Endothelial cell (in vitro differentiated cells): ENCODE data around the gene GHDC. TPM values are rescaled to one million over a fixed set of nuclear protein-coding genes. Genes with fewer than 3 reads are reported as not detected.
"Not testable (repeated sequence)": the region's sequence is repeated elsewhere in the genome, so short reads cannot be mapped to it uniquely, and the experiment has no call there.

Experiments
- DNase-seq: peaks from one replicate; pipeline ENCODE4 v3.0.0; 2021; ENCODE audit warnings: low spot score
- H3K27ac Mint-ChIP-seq: one replicate; pipeline ENCODE4 v1.8.0; 2021; ENCODE audit warnings: mixed read lengths, inconsistent platforms; ENCODE audit not compliant: unreplicated experiment
- H3K27me3 Mint-ChIP-seq: one replicate; pipeline ENCODE4 v1.8.0; 2021; ENCODE audit warnings: mild to moderate bottlenecking, moderate library complexity, mixed read lengths, inconsistent platforms; ENCODE audit not compliant: unreplicated experiment
- H3K36me3 Mint-ChIP-seq: one replicate; pipeline ENCODE4 v1.8.0; 2021; ENCODE audit warnings: mild to moderate bottlenecking, low read depth, mixed read lengths, inconsistent platforms; ENCODE audit not compliant: unreplicated experiment
- H3K4me1 Mint-ChIP-seq: one replicate; pipeline ENCODE4 v1.8.0; 2021; ENCODE audit warnings: mild to moderate bottlenecking, mixed read lengths, inconsistent platforms; ENCODE audit not compliant: unreplicated experiment
- H3K4me3 Mint-ChIP-seq: one replicate; pipeline ENCODE4 v1.8.0; 2021; ENCODE audit warnings: mild to moderate bottlenecking, mixed read lengths, inconsistent platforms; ENCODE audit not compliant: unreplicated experiment
- H3K9me3 Mint-ChIP-seq: one replicate; pipeline ENCODE4 v1.8.0; 2021; ENCODE audit warnings: mixed read lengths, inconsistent platforms; ENCODE audit not compliant: unreplicated experiment
- total RNA-seq: library from RNA; stranded (reverse); fragmentation: NEBNext Ultra II Directional; extraction: Animal tissue kit (Norgen Biotek cat#: 25700); gene quantifications from one replicate; pipeline ENCODE4 v1.2.1, GENCODE V29; 2021; ENCODE audit not compliant: unreplicated experiment
- TF ChIP-seq, protein P1 (sequence below): fragments of 200-600 bp; sonication (generic); IDR thresholded peaks from one replicate; pipeline ENCODE4 v1.5.0; 2021; ENCODE audit warnings: antibody characterized with exemption; ENCODE audit not compliant: unreplicated experiment

GHDC gene
- total RNA-seq, 1 donor from 2014 or later, result 7.2 TPM

DNA sequence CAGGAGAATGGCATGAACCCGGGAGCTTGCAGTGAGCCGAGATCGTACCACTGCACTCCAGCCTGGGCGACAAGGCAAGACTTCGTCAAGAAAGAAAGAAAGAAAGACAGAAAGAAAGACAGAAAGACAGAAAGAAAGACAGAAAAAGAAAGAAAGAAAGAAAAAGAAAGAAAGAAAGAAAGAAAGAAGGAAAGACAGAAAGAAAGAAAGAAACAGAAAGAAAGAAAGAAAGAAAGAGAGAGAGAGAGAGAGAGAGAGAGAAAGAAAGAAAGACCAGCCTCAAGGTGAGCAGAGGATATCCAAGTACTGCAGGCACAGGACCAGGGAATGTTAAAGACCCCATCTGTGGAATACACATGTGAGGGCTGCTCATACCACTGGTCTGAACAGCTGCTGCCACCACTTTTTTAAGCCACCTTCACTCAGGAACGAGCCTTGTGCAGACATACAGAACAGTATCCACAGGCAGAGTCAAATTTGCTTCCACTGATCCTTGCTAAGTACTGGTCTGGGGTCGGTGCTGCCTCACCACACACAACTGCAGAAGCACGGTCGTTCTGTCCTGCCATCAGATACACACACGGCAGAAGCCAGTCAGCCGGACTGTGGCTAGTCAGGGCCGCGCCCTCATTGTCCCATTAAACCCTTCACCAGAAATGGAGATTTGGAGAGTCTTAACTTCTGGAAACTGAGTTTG, 47.2 kb downstream of the GHDC start:
- DNase-seq, result no peak
- peak overlapping the region; percentile 31 for H3K27ac Mint-ChIP-seq

DNA sequence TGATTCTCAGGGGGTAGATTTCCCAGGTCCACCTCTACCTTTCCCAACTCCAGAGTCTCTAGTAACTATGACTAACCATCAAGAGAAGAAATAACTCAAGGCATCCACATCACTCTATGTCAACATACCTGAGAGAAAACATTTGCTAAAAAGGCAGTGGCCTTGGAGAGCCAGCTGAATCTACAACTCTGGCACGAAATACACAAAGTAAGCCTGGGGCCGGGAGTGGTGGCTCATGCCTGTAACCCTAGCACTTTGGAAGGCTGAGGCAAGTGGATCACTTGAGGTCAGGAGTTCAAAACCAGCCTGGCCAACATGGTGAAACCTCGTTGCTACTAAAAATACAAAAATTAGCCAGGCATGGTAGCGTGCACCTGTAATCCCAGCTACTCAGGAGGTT, 51.2 kb downstream of the GHDC start:
- H3K9me3 Mint-ChIP-seq, H3K27me3 Mint-ChIP-seq, DNase-seq: not testable (repeated sequence)
- Mint-ChIP-seq H3K4me1 (peaks cover 19% of the 10 kb centered on the region), H3K4me3 (peak overlapping the region; percentile 38), H3K27ac (peak overlapping the region; percentile 5), H3K36me3 (peaks cover 17% of the 10 kb centered on the region)

More for the DNA sequence above, 47.2 kb downstream of the GHDC start:
- no peak overlapping the region for H3K4me3 Mint-ChIP-seq
- peaks cover 6% of the 10 kb centered on the region for H3K27me3 Mint-ChIP-seq
- H3K36me3 Mint-ChIP-seq, result peaks cover 24% of the 10 kb centered on the region
- TF ChIP-seq, protein P1, sequence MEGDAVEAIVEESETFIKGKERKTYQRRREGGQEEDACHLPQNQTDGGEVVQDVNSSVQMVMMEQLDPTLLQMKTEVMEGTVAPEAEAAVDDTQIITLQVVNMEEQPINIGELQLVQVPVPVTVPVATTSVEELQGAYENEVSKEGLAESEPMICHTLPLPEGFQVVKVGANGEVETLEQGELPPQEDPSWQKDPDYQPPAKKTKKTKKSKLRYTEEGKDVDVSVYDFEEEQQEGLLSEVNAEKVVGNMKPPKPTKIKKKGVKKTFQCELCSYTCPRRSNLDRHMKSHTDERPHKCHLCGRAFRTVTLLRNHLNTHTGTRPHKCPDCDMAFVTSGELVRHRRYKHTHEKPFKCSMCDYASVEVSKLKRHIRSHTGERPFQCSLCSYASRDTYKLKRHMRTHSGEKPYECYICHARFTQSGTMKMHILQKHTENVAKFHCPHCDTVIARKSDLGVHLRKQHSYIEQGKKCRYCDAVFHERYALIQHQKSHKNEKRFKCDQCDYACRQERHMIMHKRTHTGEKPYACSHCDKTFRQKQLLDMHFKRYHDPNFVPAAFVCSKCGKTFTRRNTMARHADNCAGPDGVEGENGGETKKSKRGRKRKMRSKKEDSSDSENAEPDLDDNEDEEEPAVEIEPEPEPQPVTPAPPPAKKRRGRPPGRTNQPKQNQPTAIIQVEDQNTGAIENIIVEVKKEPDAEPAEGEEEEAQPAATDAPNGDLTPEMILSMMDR, result no peak
- peaks cover 16% of the 10 kb centered on the region for H3K4me1 Mint-ChIP-seq
- no peaks in the 10 kb centered on the region for H3K9me3 Mint-ChIP-seq

DNA sequence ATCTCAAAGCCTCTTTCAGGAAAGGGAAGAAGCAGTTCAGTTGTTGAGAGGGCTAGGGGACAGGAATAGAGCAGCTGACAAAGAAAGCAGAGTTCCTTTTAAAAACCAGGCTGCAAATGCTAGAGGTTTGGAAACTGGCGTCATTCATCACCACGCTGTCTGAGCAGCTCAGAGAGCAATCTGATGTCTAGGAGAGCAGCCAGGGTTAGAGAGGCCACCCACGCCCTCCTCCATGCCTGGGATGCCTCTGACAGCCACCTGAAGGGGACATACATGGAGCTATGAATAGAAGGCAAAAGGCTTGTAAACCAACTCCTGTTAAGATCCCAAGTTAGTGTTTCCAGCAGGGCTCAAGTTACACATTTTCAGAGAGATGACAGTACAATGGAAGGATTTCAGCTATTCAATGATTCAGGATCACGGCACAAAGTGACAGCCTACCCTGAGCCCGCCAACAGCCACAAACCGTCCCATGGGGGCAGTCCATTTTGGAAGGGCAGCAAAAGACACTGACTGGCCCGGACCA, 51.9 kb downstream of the GHDC start:
- H3K36me3 Mint-ChIP-seq, result peaks cover 13% of the 10 kb centered on the region
- no peaks in the 10 kb centered on the region for H3K9me3 Mint-ChIP-seq
- H3K4me1 Mint-ChIP-seq, result peaks cover 22% of the 10 kb centered on the region
- H3K27ac Mint-ChIP-seq, result peak overlapping the region; percentile 21
- peaks cover 4% of the 10 kb centered on the region for H3K27me3 Mint-ChIP-seq
- DNase-seq, result no peak
- TF ChIP-seq, protein P1, result no peak
- peak overlapping the region; percentile 47 for H3K4me3 Mint-ChIP-seq

DNA sequence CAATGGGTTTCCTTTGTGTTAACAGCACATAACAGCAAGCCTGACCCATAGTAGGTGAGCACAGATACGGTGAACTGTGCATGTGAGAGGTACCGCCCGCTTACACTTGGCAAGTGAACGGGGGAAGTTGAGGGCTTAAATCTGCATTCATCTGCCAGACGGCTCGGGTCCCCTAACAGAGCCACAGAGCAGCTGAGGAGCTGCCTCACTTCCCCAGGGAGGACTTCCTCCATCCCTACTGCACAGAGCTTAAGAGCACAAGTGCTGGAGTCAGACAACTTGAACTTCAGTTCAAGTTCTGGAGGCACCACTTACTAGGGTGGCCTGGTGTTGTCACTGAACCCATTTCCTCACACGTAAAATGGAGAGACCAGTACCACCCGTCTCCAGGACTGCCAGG, 52.9 kb downstream of the GHDC start:
- H3K4me1 Mint-ChIP-seq, result peaks cover 26% of the 10 kb centered on the region
- TF ChIP-seq, protein P1, result no peak
- DNase-seq, result no peak
- no peaks in the 10 kb centered on the region for H3K27me3 Mint-ChIP-seq
- H3K4me3 Mint-ChIP-seq, result no peak overlapping the region
- peaks cover 12% of the 10 kb centered on the region for H3K36me3 Mint-ChIP-seq
- no peaks in the 10 kb centered on the region for H3K9me3 Mint-ChIP-seq
- no peak overlapping the region for H3K27ac Mint-ChIP-seq

DNA sequence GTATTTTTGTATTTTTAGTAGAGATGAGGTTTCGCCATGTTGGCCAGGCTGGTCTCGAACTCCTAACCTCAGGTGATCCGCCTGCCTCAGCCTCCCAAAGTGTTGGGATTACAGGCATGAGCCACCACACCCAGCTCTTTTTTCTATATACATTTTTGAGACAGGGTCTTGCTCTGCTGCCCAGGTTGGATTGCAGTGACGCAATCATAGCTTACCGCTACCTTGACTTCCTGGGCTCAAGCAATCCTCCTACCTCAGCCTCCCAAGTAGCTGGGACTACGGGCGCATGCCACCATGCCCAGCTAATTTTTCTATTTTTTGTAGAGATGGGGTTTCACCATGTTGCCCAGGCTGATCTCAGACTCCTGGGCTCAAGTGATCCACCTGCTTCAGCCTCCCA, 53.6 kb downstream of the GHDC start:
- H3K27ac Mint-ChIP-seq, H3K27me3 Mint-ChIP-seq, H3K9me3 Mint-ChIP-seq, DNase-seq, H3K4me3 Mint-ChIP-seq: not testable (repeated sequence)
- Mint-ChIP-seq H3K4me1 (peaks cover 33% of the 10 kb centered on the region), H3K36me3 (peaks cover 14% of the 10 kb centered on the region)

Other genes starting within 250 kb of the GHDC start
- gene CNP, start 227.7 kb downstream of the GHDC start, total RNA-seq, result 82.1 TPM
- 92.8 TPM for gene DNAJC7, start 177.1 kb downstream of the GHDC start, total RNA-seq
- 67.4 TPM for gene NKIRAS2, start 174.4 kb downstream of the GHDC start, total RNA-seq
- 1.6 TPM for gene C17orf113, start 143.9 kb downstream of the GHDC start, total RNA-seq
- 1.3 TPM for gene ZNF385C, start 96.0 kb downstream of the GHDC start, total RNA-seq
- 0.41 TPM for gene DHX58, start 81.8 kb downstream of the GHDC start, total RNA-seq
- gene KAT2A, start 73.1 kb downstream of the GHDC start, total RNA-seq, result 22.8 TPM
- gene HSPB9, start 71.7 kb downstream of the GHDC start, total RNA-seq, result not detected
- 144 TPM for gene RAB5C, start 39.5 kb downstream of the GHDC start, total RNA-seq
- gene KCNH4, start 13.4 kb downstream of the GHDC start, total RNA-seq, result 0.08 TPM
- not detected for gene HCRT, start 9.0 kb downstream of the GHDC start, total RNA-seq
- gene STAT5B, start 81.9 kb upstream of the GHDC start, total RNA-seq, result 40.2 TPM
- gene STAT5A, start 94.0 kb upstream of the GHDC start, total RNA-seq, result 67.2 TPM
- gene STAT3, start 193.9 kb upstream of the GHDC start, total RNA-seq, result 160 TPM
- gene CAVIN1, start 228.8 kb upstream of the GHDC start, total RNA-seq, result 334 TPM